NCI-H2196 (cell line): ENCODE data around the gene SMYD4.
"Not testable (repeated sequence)": the region's sequence is repeated elsewhere in the genome, so short reads cannot be mapped to it uniquely, and the experiment has no call there.

ENCODE experiments used
- DNase-seq: peaks from one replicate; lab custom pipeline; 2025; ENCODE audit not compliant: unreplicated experiment; lab: John Stamatoyannopoulos, UW

Gene SMYD4

GRCh38 chr17:1829592-1830257 is at the start of gene SMYD4, which contains the start of gene RPA1:
Gene SMYD4 (minus strand): TSS chr17:1829902. CDS start chr17:1827994, 1,908 bp downstream.
Gene RPA1 (plus strand): TSS chr17:1830005. CDS start chr17:1830094, 89 bp downstream.
- peak; percentile 75 for DNase-seq

GRCh38 chr17:1878419-1879121 is 48.9 kb upstream of the SMYD4 start:
- no peak for DNase-seq

- no peak for DNase-seq
These were observed 45.9 kb upstream of the SMYD4 start for GRCh38 chr17:1875597-1875996.

- DNase-seq, result no peak
These were observed 43.7 kb upstream of the SMYD4 start for GRCh38 chr17:1873418-1873817.

DNA sequence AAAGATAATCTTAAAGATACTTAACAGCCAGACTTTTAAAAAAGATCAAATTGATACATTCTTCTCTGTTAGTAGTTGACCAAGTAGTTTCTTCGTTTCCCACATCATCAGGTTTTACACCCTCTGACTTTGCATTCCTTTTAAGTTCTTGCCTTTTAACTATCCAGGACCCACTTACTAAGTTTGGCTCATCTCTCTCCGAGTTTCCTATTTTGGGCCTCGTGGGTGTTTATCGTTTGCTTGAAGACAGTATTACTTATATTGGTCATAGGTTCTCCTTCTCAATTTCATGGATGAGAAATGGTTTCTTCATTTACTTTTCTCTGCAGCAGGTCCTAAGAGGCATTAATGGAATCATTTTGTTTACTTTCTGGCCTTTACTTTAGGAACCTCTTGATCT is 43.3 kb upstream of the SMYD4 start:
- DNase-seq, result no peak

- no peak for DNase-seq
These were observed 42.6 kb upstream of the SMYD4 start for GRCh38 chr17:1872254-1872653.

GRCh38 chr17:1871756-1872155 is 42.1 kb upstream of the SMYD4 start:
- no peak for DNase-seq

DNA sequence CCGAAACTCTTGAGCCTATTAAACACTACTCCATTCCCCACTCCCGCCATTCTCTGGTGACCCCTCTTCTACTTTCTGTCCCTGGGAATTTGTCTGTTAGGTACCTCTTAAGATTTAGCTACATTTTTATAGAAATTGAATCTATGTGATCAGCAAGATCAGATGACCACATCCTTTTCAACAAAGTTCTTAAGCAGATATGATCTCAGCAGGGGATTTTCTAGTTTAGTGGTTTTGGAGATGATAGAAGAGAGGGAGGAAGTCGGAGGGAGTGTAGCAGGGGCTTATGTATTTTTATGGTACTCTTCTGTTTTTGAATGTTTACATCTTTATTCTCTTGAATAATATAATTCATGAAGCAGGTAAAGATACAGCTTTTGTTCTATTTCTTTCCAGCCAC is 40.9 kb upstream of the SMYD4 start:
- DNase-seq, result no peak

DNA sequence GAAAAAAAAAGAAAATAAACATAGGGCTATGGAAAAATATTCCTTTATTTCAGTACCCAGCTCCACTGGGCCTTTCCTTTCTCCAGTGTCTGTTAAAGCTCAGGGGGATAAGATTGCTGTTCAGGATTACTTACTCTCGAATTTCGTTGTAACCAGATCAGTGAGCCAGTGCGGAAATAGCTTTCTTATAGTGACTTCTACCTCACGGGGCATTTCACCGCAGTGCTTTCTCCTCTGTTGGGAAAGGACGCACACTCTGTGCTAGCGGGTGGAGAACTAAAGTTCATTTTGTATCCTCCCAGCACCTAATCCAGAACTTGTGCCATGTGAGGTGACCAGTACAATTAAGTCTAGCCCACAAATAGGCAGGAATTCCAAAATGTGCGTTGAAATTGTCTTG is 38.4 kb upstream of the SMYD4 start:
- no peak for DNase-seq

DNA sequence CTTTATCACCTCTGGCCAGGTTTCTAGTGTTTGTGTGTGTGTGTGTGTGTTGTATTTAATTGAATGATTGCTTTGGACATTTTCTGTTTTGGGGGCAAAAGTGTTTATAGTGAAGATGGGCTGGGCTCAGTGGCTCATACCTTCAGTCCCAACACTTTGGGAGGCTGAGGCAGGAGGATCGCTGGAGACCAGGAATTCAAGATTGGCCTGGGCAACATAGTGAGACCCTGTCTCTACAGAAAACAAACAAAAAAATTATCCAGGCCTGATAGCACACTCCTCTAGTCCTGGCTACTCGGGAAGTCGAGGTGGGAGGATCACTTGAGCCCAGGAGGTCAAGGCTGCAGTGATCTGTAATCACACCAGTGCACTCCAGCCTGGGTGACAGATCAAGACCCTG is 37.6 kb upstream of the SMYD4 start:
- DNase-seq, result no peak

DNA sequence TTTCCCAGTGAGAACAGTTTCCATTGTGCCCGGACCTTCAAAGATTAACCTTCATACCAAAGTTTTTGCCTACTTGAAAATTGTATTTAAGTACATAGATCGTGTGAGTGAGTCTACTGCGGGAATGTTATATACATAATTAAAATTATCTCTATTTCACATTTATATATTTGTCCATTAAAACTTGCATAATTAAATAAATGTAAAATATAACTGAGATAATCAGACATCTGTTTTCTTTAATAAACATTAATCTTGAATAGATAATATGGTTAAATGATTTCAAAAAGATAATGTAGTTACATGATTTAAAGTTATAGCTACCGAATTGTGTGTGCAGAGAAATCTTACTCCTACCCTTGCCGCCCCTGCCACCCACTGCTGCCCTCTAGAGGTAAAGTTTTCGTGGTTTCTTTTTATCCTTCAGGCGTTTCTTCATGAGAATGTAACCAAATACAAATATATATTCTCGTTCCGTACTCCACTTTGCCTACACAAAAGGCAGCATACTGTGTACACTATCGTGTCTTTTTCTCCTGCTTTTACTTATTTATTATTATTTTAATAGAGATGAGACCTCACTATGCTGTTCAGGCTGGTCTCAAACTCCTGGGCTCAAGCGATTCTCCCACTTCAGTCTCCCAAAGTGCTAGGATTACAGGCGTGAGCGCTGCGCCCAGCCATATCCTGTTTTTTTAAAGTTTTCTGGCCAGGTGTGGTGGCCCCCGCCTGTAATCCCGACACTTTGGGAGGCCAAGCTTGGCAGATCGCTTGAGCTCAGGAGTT is 35.7 kb upstream of the SMYD4 start:
- DNase-seq, result peak; percentile 30

GRCh38 chr17:1861391-1862010 is 31.8 kb upstream of the SMYD4 start:
- no peak for DNase-seq

- DNase-seq, result no peak
These were observed 31.3 kb upstream of the SMYD4 start for GRCh38 chr17:1860978-1861377.

- not testable (repeated sequence) for DNase-seq
These were observed 26.8 kb upstream of the SMYD4 start for GRCh38 chr17:1856462-1856861.

- DNase-seq, result no peak
These were observed 24.0 kb upstream of the SMYD4 start for GRCh38 chr17:1853698-1854097.

GRCh38 chr17:1852327-1852726 is 22.6 kb upstream of the SMYD4 start:
- DNase-seq, result no peak

DNA sequence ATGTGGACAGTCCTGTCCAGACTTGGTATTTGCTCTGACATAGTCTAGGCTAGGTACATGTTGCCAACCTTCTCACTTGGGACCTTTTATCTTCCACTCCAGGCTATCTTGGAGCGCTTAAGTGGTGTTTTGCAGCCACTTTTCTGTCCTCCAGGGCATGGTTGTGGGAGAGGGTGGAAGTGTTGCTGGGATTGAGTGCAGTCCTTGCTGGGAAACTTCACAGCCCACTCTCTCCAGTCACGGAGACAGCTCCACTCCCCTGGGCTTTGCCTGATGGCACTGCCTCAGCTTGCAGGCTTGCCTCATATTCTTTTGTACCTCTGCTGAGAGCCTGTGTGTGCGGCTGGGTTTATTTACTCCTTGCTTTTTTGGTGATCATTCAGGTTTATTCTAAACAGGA is 17.5 kb upstream of the SMYD4 start:
- DNase-seq, result no peak

DNA sequence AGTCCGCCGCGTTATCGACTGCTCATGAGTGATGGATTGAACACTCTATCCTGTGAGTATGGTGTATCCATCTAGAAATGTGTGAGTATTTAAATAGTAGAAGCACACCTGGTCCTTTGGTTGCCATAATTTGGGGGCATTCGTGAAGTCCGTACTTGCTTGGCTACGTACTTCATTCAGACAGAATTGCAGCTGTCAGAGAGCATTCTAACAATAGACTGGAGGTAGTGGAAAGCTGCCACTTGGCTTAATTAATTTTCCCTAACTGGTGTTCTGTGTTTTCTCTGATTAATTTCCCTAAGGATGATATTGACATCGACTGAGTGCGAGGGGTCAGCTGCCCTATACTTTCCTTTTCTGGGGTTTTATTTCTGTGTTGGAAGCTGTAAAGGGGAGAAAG is 14.2 kb upstream of the SMYD4 start:
- no peak for DNase-seq

DNA sequence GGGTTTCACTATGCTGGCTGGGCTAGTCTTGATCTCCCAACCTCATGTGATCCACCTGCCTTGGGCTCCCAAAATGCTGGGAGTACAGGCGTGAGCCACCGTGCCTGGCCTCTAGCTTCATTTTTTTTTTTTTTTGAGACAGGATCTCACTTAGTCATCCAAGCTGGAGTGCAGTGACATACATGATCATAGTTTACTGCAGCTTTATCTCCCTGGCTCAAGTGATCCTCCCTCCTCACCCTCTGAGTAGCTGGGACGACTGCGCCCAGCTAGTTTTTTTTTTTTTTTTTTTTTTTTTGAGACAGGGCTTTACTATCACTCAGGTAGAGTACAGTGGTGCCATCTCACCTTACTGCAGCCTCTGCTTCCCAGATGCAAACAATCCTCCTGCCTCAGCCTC is 9.8 kb upstream of the SMYD4 start:
- no peak for DNase-seq

- DNase-seq, result no peak
These were observed 4.9 kb upstream of the SMYD4 start for GRCh38 chr17:1834380-1835149.

DNA sequence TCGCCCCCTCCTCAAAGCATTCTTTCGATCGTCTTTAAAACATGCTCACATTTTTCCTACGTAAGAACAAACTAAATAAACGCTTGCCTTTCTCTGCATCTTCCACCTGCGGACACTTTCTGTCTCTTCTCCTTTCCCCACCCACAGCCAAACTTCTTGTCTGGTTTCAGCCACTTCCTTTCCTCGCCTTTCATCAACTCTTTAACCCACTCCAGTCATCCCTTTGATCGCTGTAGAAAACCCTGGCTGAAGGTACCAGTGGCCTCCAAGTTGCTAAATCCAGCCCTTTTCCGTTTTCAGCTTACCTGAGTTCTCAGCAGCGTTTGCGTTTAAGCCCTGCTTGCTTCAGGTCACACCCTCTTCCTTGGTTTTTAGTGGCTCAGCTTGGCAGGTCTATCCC is 586 bp upstream of the SMYD4 start:
- DNase-seq, result no peak
